Glutamatergic neuron (in vitro differentiated cells): ENCODE data around the gene MAP2K6. TPM values are rescaled to one million over a fixed set of nuclear protein-coding genes. Genes with fewer than 3 reads are reported as not detected.
"Not testable (repeated sequence)": the region's sequence is repeated elsewhere in the genome, so short reads cannot be mapped to it uniquely, and the experiment has no call there.

Source experiments
- DNase-seq: peaks from one replicate; pipeline ENCODE4 v3.0.0; 2022
- H3K27ac Mint-ChIP-seq: one replicate; pipeline ENCODE4 v1.8.0; 2020; ENCODE audit warnings: mild to moderate bottlenecking, mixed read lengths, inconsistent platforms; ENCODE audit not compliant: unreplicated experiment
- H3K27me3 Mint-ChIP-seq: one replicate; pipeline ENCODE4 v1.8.0; 2020; ENCODE audit warnings: mild to moderate bottlenecking, moderate library complexity, mixed read lengths, inconsistent platforms; ENCODE audit not compliant: unreplicated experiment
- H3K36me3 Mint-ChIP-seq: one replicate; pipeline ENCODE4 v1.8.0; 2020; ENCODE audit warnings: mild to moderate bottlenecking, mixed read lengths, inconsistent platforms; ENCODE audit not compliant: unreplicated experiment
- H3K4me1 Mint-ChIP-seq: one replicate; pipeline ENCODE4 v1.8.0; 2020; ENCODE audit warnings: mild to moderate bottlenecking, low read depth, mixed read lengths, inconsistent platforms; ENCODE audit not compliant: unreplicated experiment
- H3K4me3 Mint-ChIP-seq: one replicate; pipeline ENCODE4 v1.8.0; 2020; ENCODE audit warnings: mild to moderate bottlenecking, mixed read lengths, inconsistent platforms; ENCODE audit not compliant: unreplicated experiment
- H3K9me3 Mint-ChIP-seq: one replicate; pipeline ENCODE4 v1.8.0; 2020; ENCODE audit warnings: mild to moderate bottlenecking, moderate library complexity, mixed read lengths, inconsistent platforms; ENCODE audit not compliant: unreplicated experiment
- total RNA-seq: library from RNA; stranded (reverse); fragmentation: NEBNext Ultra II Directional; extraction: Animal tissue kit (Norgen Biotek cat#: 25700); gene quantifications from one replicate; pipeline ENCODE4 v1.2.1, GENCODE V29; 2021; ENCODE audit not compliant: unreplicated experiment
- TF ChIP-seq, protein P1 (sequence below): fragments of 200-600 bp; sonication (generic); IDR thresholded peaks from one replicate; pipeline ENCODE4 v1.5.0; 2021; ENCODE audit not compliant: partially characterized antibody, unreplicated experiment

Gene MAP2K6
- total RNA-seq, 1 donor from 2014 or later: 28.3 TPM

DNA sequence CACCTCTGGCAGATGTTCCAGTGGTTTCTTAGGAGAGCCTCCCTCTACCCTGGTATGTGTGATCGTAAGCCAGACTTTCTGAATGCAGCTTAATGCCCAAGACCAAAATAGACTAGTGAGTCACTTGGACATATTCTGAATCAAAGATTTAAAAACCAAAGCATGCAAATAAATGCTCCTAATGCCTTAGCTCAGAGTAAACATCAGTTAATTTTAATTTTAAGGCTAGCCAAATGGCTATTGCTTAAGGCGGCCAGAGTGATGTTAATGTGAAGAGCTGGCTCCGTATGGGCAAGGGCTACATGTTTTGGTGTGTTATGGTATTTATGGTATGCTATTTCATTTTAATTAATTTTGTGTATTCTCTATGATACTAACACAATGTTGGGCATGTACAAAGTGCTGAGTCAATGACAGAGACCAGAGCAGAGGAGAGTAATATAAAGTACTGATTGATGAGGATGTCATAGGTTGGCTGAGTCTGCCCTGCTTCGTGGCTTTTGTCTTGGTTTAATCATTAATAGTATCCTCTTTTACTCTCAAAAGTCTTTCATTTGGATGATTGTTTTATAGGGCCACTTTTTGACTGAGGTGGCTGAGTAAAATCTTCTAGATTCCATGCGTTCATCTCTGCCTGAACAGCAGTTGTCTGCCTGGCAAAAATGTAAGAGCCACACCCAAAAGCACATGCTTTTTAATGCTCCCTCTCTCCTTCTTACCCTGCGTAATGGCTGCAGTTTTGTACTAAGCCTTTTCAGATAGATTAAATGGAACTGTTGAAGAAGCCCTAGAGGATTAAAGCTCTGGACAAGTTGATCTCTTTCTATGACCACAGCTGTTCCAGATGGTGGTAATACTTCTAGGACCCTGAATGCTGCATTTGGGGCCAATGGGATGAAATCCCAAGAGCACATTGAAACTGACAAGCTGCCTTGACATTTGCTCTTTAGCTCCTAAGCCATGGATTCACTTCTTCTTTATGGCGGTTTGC lies 59.6 kb downstream of the MAP2K6 start:
- no peak for DNase-seq
- peak overlapping the region; percentile 92 for H3K27ac Mint-ChIP-seq

GRCh38 chr17:69477204-69477902 lies 62.9 kb downstream of the MAP2K6 start:
- Mint-ChIP-seq H3K27ac (peak overlapping the region; percentile 74), H3K9me3 (peaks cover 3% of the 10 kb centered on the region), H3K4me3 (peak overlapping the region; percentile 2), H3K27me3 (peaks cover 4% of the 10 kb centered on the region), H3K36me3 (no peaks in the 10 kb centered on the region), H3K4me1 (peaks cover 39% of the 10 kb centered on the region)
- TF ChIP-seq, protein P1, sequence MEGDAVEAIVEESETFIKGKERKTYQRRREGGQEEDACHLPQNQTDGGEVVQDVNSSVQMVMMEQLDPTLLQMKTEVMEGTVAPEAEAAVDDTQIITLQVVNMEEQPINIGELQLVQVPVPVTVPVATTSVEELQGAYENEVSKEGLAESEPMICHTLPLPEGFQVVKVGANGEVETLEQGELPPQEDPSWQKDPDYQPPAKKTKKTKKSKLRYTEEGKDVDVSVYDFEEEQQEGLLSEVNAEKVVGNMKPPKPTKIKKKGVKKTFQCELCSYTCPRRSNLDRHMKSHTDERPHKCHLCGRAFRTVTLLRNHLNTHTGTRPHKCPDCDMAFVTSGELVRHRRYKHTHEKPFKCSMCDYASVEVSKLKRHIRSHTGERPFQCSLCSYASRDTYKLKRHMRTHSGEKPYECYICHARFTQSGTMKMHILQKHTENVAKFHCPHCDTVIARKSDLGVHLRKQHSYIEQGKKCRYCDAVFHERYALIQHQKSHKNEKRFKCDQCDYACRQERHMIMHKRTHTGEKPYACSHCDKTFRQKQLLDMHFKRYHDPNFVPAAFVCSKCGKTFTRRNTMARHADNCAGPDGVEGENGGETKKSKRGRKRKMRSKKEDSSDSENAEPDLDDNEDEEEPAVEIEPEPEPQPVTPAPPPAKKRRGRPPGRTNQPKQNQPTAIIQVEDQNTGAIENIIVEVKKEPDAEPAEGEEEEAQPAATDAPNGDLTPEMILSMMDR: no peak
- DNase-seq: no peak

More for the DNA sequence above, 59.6 kb downstream of the MAP2K6 start:
- Mint-ChIP-seq H3K9me3 (peaks cover 4% of the 10 kb centered on the region), H3K4me3 (peak overlapping the region; percentile 63), H3K36me3 (peaks cover 1% of the 10 kb centered on the region), H3K27me3 (peaks cover 4% of the 10 kb centered on the region), H3K4me1 (peaks cover 44% of the 10 kb centered on the region)
- TF ChIP-seq, protein P1: no peak

GRCh38 chr17:69477903-69478266 lies 63.4 kb downstream of the MAP2K6 start:
- TF ChIP-seq, protein P1: no peak
- Mint-ChIP-seq H3K9me3 (peaks cover 3% of the 10 kb centered on the region), H3K27ac (peak overlapping the region; percentile 39), H3K4me3 (peak overlapping the region; percentile 2), H3K4me1 (peaks cover 39% of the 10 kb centered on the region), H3K27me3 (peaks cover 4% of the 10 kb centered on the region), H3K36me3 (no peaks in the 10 kb centered on the region)
- DNase-seq: no peak

GRCh38 chr17:69478916-69479315 lies 64.4 kb downstream of the MAP2K6 start:
- H3K27ac Mint-ChIP-seq: peak overlapping the region; percentile 25
- H3K36me3 Mint-ChIP-seq: no peaks in the 10 kb centered on the region
- H3K9me3 Mint-ChIP-seq: peaks cover 3% of the 10 kb centered on the region
- TF ChIP-seq, protein P1: no peak
- peaks cover 34% of the 10 kb centered on the region for H3K4me1 Mint-ChIP-seq
- peaks cover 4% of the 10 kb centered on the region for H3K27me3 Mint-ChIP-seq
- DNase-seq: no peak
- H3K4me3 Mint-ChIP-seq: no peak overlapping the region

- H3K4me1 Mint-ChIP-seq: peaks cover 28% of the 10 kb centered on the region
- not testable (repeated sequence) for H3K9me3 Mint-ChIP-seq, H3K27ac Mint-ChIP-seq, H3K4me3 Mint-ChIP-seq, DNase-seq, H3K36me3 Mint-ChIP-seq, H3K27me3 Mint-ChIP-seq
Measured at GRCh38 chr17:69479756-69480155, 65.3 kb downstream of the MAP2K6 start.
